Breast epithelium (tissue), 3 donors: ENCODE measurements around the gene TEAD1.

Experiments used
- CTCF ChIP-seq, 3 donors: fragments of 450-650 bp; IDR thresholded peaks; one replicate each; pipeline ENCODE4 v1.5.1; 2016 to 2017; ENCODE audit warnings: antibody characterized with exemption in 3 of 3, mild to moderate bottlenecking in 3 of 3, moderate library complexity in 3 of 3
- POLR2AphosphoS5 ChIP-seq, 3 donors: sonication (generic); formaldehyde crosslinking; IDR thresholded peaks; one replicate each; pipeline ENCODE4 v1.6.1; 2017; ENCODE audit warnings: antibody characterized with exemption in 3 of 3

- TF ChIP-seq CTCF (IDR thresholded peaks at IDR 0.05), result no peak
- TF ChIP-seq POLR2AphosphoS5 (IDR thresholded peaks at IDR 0.05), result no peak
Measured at GRCh38 chr11:12662101-12662689, 12.0 kb upstream of the TEAD1 start.
